ENCODE data around the gene ACSS1.

GRCh38 chr20:25072226-25072811 is 14.4 kb upstream of the ACSS1 start:
- TF ChIP-seq CTCF (IDR thresholded peaks at IDR 0.05), result no peak
- TF ChIP-seq E2F6 (IDR thresholded peaks at IDR 0.05; ENCODE audit: borderline replicate concordance, low read depth), result no peak

All from A549 (cell line).